HG03066 (cell line): Measurements from ENCODE around the gene PDE6B.
"Not testable (repeated sequence)": the region's sequence is repeated elsewhere in the genome, so short reads cannot be mapped to it uniquely, and the experiment has no call there.

Experiments
- ATAC-seq: cut with Tn5 transposase; IDR thresholded peaks from one replicate; pipeline ENCODE4 v1.9.1; 2021; ENCODE audit warnings: low read depth; ENCODE audit not compliant: unreplicated experiment

The PDE6B gene

GRCh38 chr4:634599-634985 is 9.2 kb downstream of the PDE6B start:
- no peak for ATAC-seq

GRCh38 chr4:635066-635835 is 9.9 kb downstream of the PDE6B start:
- ATAC-seq = not testable (repeated sequence)

GRCh38 chr4:635851-636627 is 10.7 kb downstream of the PDE6B start:
- ATAC-seq = no peak

GRCh38 chr4:636628-637159 is 11.3 kb downstream of the PDE6B start:
- no peak for ATAC-seq

GRCh38 chr4:637536-638280 is 12.3 kb downstream of the PDE6B start:
- ATAC-seq = no peak

- not testable (repeated sequence) for ATAC-seq
Observed at GRCh38 chr4:642366-642765, 17.0 kb downstream of the PDE6B start.

GRCh38 chr4:646460-646859 is 21.1 kb downstream of the PDE6B start:
- ATAC-seq = no peak

- ATAC-seq = no peak
Observed at GRCh38 chr4:647481-647880, 22.1 kb downstream of the PDE6B start.

GRCh38 chr4:648579-649292 is 23.4 kb downstream of the PDE6B start:
- ATAC-seq = no peak

- ATAC-seq = no peak
Observed at GRCh38 chr4:649293-649625, 23.9 kb downstream of the PDE6B start.

GRCh38 chr4:649751-650310 is 24.5 kb downstream of the PDE6B start:
- ATAC-seq = no peak

- ATAC-seq = no peak
Observed at GRCh38 chr4:650461-650860, 25.1 kb downstream of the PDE6B start.

- no peak for ATAC-seq
Observed at GRCh38 chr4:650951-651883, 25.8 kb downstream of the PDE6B start.

GRCh38 chr4:651884-652642 is 26.7 kb downstream of the PDE6B start:
- no peak for ATAC-seq

- no peak for ATAC-seq
Observed at GRCh38 chr4:653080-653821, 27.9 kb downstream of the PDE6B start.

- ATAC-seq = no peak
Observed at GRCh38 chr4:653831-654502, 28.6 kb downstream of the PDE6B start.

GRCh38 chr4:654503-654845 is 29.1 kb downstream of the PDE6B start:
- no peak for ATAC-seq
